DND-41 (cell line): ENCODE measurements around the gene ST6GALNAC3.

Source experiments
- ATAC-seq: fragments of 200-7000 bp; cut with Tn5 transposase; 3 replicates; pipeline ENCODE4 v1.9.1; 2021; ENCODE audit warnings: low read depth; ENCODE audit not compliant: insufficient read depth
- DNase-seq: peaks from one replicate; pipeline ENCODE4 v3.0.0-alpha.2; 2020
- H2AFZ ChIP-seq: 2 replicates; pipeline ENCODE4 v1.6.0; 2012; ENCODE audit warnings: low read depth, low read length
- H3K27ac ChIP-seq: 2 replicates; pipeline ENCODE4 v1.5.1; 2012; ENCODE audit warnings: low read length, inconsistent platforms
- H3K27me3 ChIP-seq: fragments of 200-600 bp; sonication (generic); 2 replicates; pipeline ENCODE4 v1.6.0; 2012; ENCODE audit warnings: low read length, mild to moderate bottlenecking, inconsistent platforms; ENCODE audit not compliant: insufficient read depth, poor library complexity
- H3K36me3 ChIP-seq: 2 replicates; pipeline ENCODE4 v1.5.1; 2012; ENCODE audit warnings: low read length, inconsistent platforms; ENCODE audit not compliant: insufficient read depth
- H3K4me1 ChIP-seq: 2 replicates; pipeline ENCODE4 v1.5.1; 2012; ENCODE audit warnings: mild to moderate bottlenecking, low read length; ENCODE audit not compliant: insufficient read depth
- H3K4me2 ChIP-seq: 2 replicates; pipeline ENCODE4 v1.6.0; 2012; ENCODE audit warnings: mild to moderate bottlenecking, moderate library complexity, low read length, inconsistent platforms; ENCODE audit not compliant: insufficient read depth
- H3K4me3 ChIP-seq, 2 experiments: fragments of 200-600 bp in 1 of 2; shearing (Covaris generic) in 1 of 2; 2 replicates each; pipeline ENCODE4 v1.5.1; 2012 to 2016; ENCODE audit warnings: inconsistent platforms in 2 of 2, low read length in 2 of 2, mild to moderate bottlenecking in 2 of 2, low read depth in 1 of 2, moderate library complexity in 1 of 2
- H3K79me2 ChIP-seq: 2 replicates; pipeline ENCODE4 v1.6.0; 2012; ENCODE audit warnings: low read length, inconsistent platforms; ENCODE audit not compliant: insufficient read depth
- H3K9ac ChIP-seq: 2 replicates; pipeline ENCODE4 v1.6.0; 2012; ENCODE audit warnings: low read depth, mild to moderate bottlenecking, inconsistent platforms, low read length, moderate library complexity
- H3K9me3 ChIP-seq: 2 replicates; pipeline ENCODE4 v1.5.1; 2012; ENCODE audit warnings: low read length, moderate library complexity, mild to moderate bottlenecking, inconsistent platforms; ENCODE audit not compliant: insufficient read depth, severe bottlenecking
- H4K20me1 ChIP-seq: 2 replicates; pipeline ENCODE4 v1.6.0; 2012; ENCODE audit warnings: low read length; ENCODE audit not compliant: insufficient read depth
- CTCF ChIP-seq: IDR thresholded peaks from 2 replicates; pipeline ENCODE4 v1.5.1; 2012; ENCODE audit warnings: borderline replicate concordance, low read length, moderate library complexity, mild to moderate bottlenecking; ENCODE audit not compliant: poor library complexity, severe bottlenecking; ENCODE audit errors: extremely low read depth
- EZH2 ChIP-seq: IDR thresholded peaks from 3 replicates; pipeline ENCODE4 v1.6.1; 2012; ENCODE audit warnings: borderline replicate concordance, low read depth, mild to moderate bottlenecking, moderate library complexity, low read length, inconsistent platforms; ENCODE audit not compliant: severe bottlenecking

Gene ST6GALNAC3

GRCh38 chr1:76133977-76134376 is 59.4 kb downstream of the ST6GALNAC3 start:
- ATAC-seq = no peak
- Histone ChIP-seq H3K4me1 (no peaks in the 10 kb centered on the region), H3K4me3 (no peak overlapping the region), H3K9ac (no peak overlapping the region), H3K79me2 (no peaks in the 10 kb centered on the region), H3K27ac (no peak overlapping the region), H3K4me2 (no peak overlapping the region), H3K9me3 (no peaks in the 10 kb centered on the region), H4K20me1 (no peaks in the 10 kb centered on the region), H2AFZ (no peak overlapping the region), H3K27me3 (no peaks in the 10 kb centered on the region), H3K36me3 (no peaks in the 10 kb centered on the region)
- no peak for TF ChIP-seq CTCF
- TF ChIP-seq EZH2 = no peak
- no peak for DNase-seq

- H3K4me3 ChIP-seq = no peak overlapping the region
- H3K27ac ChIP-seq = no peak overlapping the region
- H3K79me2 ChIP-seq = no peaks in the 10 kb centered on the region
- ATAC-seq = no peak
- H2AFZ ChIP-seq = no peak overlapping the region
- H3K9ac ChIP-seq = no peak overlapping the region
- no peaks in the 10 kb centered on the region for H3K36me3 ChIP-seq
- no peaks in the 10 kb centered on the region for H3K9me3 ChIP-seq
- TF ChIP-seq CTCF (no peak), EZH2 (no peak)
- no peak overlapping the region for H3K4me2 ChIP-seq
- H4K20me1 ChIP-seq = no peaks in the 10 kb centered on the region
- no peaks in the 10 kb centered on the region for H3K4me1 ChIP-seq
- no peak for DNase-seq
- no peaks in the 10 kb centered on the region for H3K27me3 ChIP-seq
Measured at GRCh38 chr1:76135835-76136234, 61.3 kb downstream of the ST6GALNAC3 start.

GRCh38 chr1:76136894-76137293 is 62.3 kb downstream of the ST6GALNAC3 start:
- Histone ChIP-seq H3K79me2 (no peaks in the 10 kb centered on the region), H3K4me1 (no peaks in the 10 kb centered on the region), H4K20me1 (no peaks in the 10 kb centered on the region), H3K9ac (no peak overlapping the region), H3K27me3 (no peaks in the 10 kb centered on the region), H3K36me3 (no peaks in the 10 kb centered on the region), H3K27ac (no peak overlapping the region), H3K4me3 (no peak overlapping the region), H3K4me2 (no peak overlapping the region), H2AFZ (no peak overlapping the region), H3K9me3 (no peaks in the 10 kb centered on the region)
- no peak for ATAC-seq
- TF ChIP-seq CTCF (no peak), EZH2 (no peak)
- DNase-seq = no peak

- H3K9ac ChIP-seq = no peak overlapping the region
- no peak overlapping the region for H3K4me3 ChIP-seq
- no peaks in the 10 kb centered on the region for H3K36me3 ChIP-seq
- TF ChIP-seq CTCF (no peak), EZH2 (no peak)
- no peaks in the 10 kb centered on the region for H3K4me1 ChIP-seq
- H3K27ac ChIP-seq = no peak overlapping the region
- H4K20me1 ChIP-seq = no peaks in the 10 kb centered on the region
- no peak overlapping the region for H3K4me2 ChIP-seq
- no peak for ATAC-seq
- no peaks in the 10 kb centered on the region for H3K9me3 ChIP-seq
- no peak for DNase-seq
- no peaks in the 10 kb centered on the region for H3K79me2 ChIP-seq
- no peak overlapping the region for H2AFZ ChIP-seq
- H3K27me3 ChIP-seq = no peaks in the 10 kb centered on the region
Measured at GRCh38 chr1:76137746-76138145, 63.2 kb downstream of the ST6GALNAC3 start.
